Heart left ventricle (tissue), 16 donors: Measurements from ENCODE around the gene OMG. TPM values are rescaled to one million over a fixed set of nuclear protein-coding genes. Genes with fewer than 3 reads are reported as not detected.

ENCODE experiments used
- ATAC-seq, 4 donors: fragments of 200-7000 bp; cut with Tn5 transposase; one replicate each; pipeline ENCODE4 v1.9.1; 2020 to 2022; ENCODE audit warnings: moderate library complexity in 4 of 4, mild to moderate bottlenecking in 3 of 4, moderate number of reproducible peaks in 1 of 4
- DNase-seq, 5 donors: peaks; one replicate each; pipeline ENCODE4 v3.0.0-alpha.2; 2020
- H3K27ac ChIP-seq, 12 donors: fragments of 200-600 bp; sonication (generic) in 4 of 12; one replicate each; pipeline versions ENCODE4 v1.5.0 to v1.8.0; 2016 to 2022; ENCODE audit warnings: mild to moderate bottlenecking in 2 of 12
- H3K27me3 ChIP-seq, 9 donors: fragments of 200-600 bp; sonication (generic) in 2 of 9; one replicate each; pipeline versions ENCODE4 v1.5.1 to v1.8.0; 2016 to 2022; ENCODE audit warnings: mild to moderate bottlenecking in 3 of 9
- H3K36me3 ChIP-seq, 9 donors: fragments of 200-600 bp; sonication (generic) in 2 of 9; one replicate each; pipeline versions ENCODE4 v1.5.0 to v1.8.0; 2018 to 2022; ENCODE audit warnings: mild to moderate bottlenecking in 2 of 9
- H3K4me1 ChIP-seq, 12 donors: fragments of 200-600 bp; sonication (generic) in 4 of 12; one replicate each; pipeline versions ENCODE4 v1.5.0 to v1.8.0; 2016 to 2022; ENCODE audit warnings: mild to moderate bottlenecking in 3 of 12
- H3K4me3 ChIP-seq, 12 donors: fragments of 200-600 bp; sonication (generic) in 4 of 12; one replicate each; pipeline versions ENCODE4 v1.5.0 to v1.8.0; 2017 to 2022; ENCODE audit warnings: mild to moderate bottlenecking in 9 of 12, moderate library complexity in 4 of 12
- H3K9me3 ChIP-seq, 12 donors: fragments of 200-600 bp; sonication (generic) in 4 of 12; one replicate each; pipeline versions ENCODE4 v1.5.0 to v1.8.0; 2016 to 2022; ENCODE audit warnings: mild to moderate bottlenecking in 1 of 12
- CTCF ChIP-seq, 12 donors: fragments of 200-600 bp; sonication (generic) in 4 of 12; IDR thresholded peaks; one replicate each; pipeline versions ENCODE4 v1.5.0 to v1.8.0; 2018 to 2022; ENCODE audit warnings: antibody characterized with exemption in 12 of 12, mild to moderate bottlenecking in 5 of 12
- POLR2A ChIP-seq, 2 donors: fragments of 450-650 bp; IDR thresholded peaks; one replicate each; pipeline ENCODE4 v1.6.1; 2017; ENCODE audit warnings: antibody characterized with exemption in 2 of 2, mild to moderate bottlenecking in 2 of 2, moderate library complexity in 2 of 2
- WGBS, 4 donors: extraction: QIAGEN DNeasy Blood & Tissue Kit in 2 of 4; methylation state at CpG; one replicate each; pipeline versions ENCODE4 v1.1.5 to v1.1.7; 2013 to 2018; 5-methylcytosine and 5-hydroxymethylcytosine counted together
- intact Hi-C, 10 donors: fragments of 100-400 bp; cut with DNase I; formaldehyde crosslinking; loops; one replicate each; pipeline versions ENCODE4 v1.11.1 to v1.14.2; 2022
- polyA plus RNA-seq, 2 donors: library from polyadenylated mRNA; stranded (reverse); fragments of 200-250 nt; gene quantifications; one replicate each; pipeline ENCODE4 v1.2.3, GENCODE V29; 2013
- total RNA-seq, 9 donors: library from RNA; depleted of rRNA in 2 of 9; stranded (reverse); fragments of >200 nt in 2 of 9; fragmentation: NEBNext Ultra II Directional in 3 of 9; extraction: Animal tissue kit (Norgen Biotek cat#: 25700) in 3 of 9; gene quantifications; one replicate each; pipeline versions ENCODE4 v1.1.0 to v1.2.4, GENCODE V29; 2016 to 2023
- donor health status: ischemic (EF 13 %, LVEDD 7.1; RV severe dilation, severe dysfunction).
- donor health status: healthy with polysubstance abuse.
- donor health status: DM: no; HTN: yes; CAD: no.
- donor health status: DM: no; HTN: no; CAD: no.
- donor health status: ischemic (EF 25% LVEDD 6.9; RV normal size, moderate dysfunction).
- donor health status: ischemic (EF 25% LVEDD 5.7; RV mildly dilated, moderate dysfunction).
- donor health status: healthy.
- donor health status: DM: yes; HTN: yes; CAD: no.
- donor health status: ischemic (EF 35%, LVEDD 5.7; RV mildly dilated, moderate dysfunction).
- donor health status: nonischemic (EF 11% LVEDD 7.7; RV severe dilation, severe dysfunction).
- donor health status: DM: yes; HTN: yes; CAD: no.
- donor health status: PGD.
- donor health status: ischemic (EF 29% LVEDD 5.4; RV normal size, mild dysfunction).
- donor health status: nonischemic (EF 23%, LVEDD 6.1; RV moderate dilation, normal function).

OMG gene
- total and polyA plus RNA-seq, 11 donors = 0.14 to 2.2 (median 0.56) TPM; not detected in 6

- 78 to 82% (median 80%) methylated on average over 5 of the region's 5 CpGs for WGBS, 4 donors
- ATAC-seq (no peak), DNase-seq (no peak)
- Histone ChIP-seq H3K4me3 (peak overlapping the region in 10 of 12 donors; percentile 1 to 60 (median 30)), H3K4me1 (peaks cover 0 to 59% (median 6%) of the 10 kb centered on the region in 12 donors), H3K27ac (peak overlapping the region; percentile 15 to 86 (median 60)), H3K27me3 (no peaks in the 10 kb centered on the region), H3K9me3 (no peaks in the 10 kb centered on the region), H3K36me3 (peaks cover 0 to 7% (median 0%) of the 10 kb centered on the region in 9 donors)
- TF ChIP-seq CTCF (IDR thresholded peaks at IDR 0.05) = no peak
- TF ChIP-seq POLR2A (IDR thresholded peaks at IDR 0.05) = no peak
- intact Hi-C loops = no loop called here
Observed at GRCh38 chr17:31318851-31319661, 22.0 kb upstream of the OMG start.

GRCh38 chr17:31318298-31318801 is 21.3 kb upstream of the OMG start:
- Histone ChIP-seq H3K4me3 (peak overlapping the region in 9 of 12 donors; percentile 1 to 60 (median 30)), H3K4me1 (peaks cover 0 to 59% (median 6%) of the 10 kb centered on the region in 12 donors), H3K27ac (peak overlapping the region; percentile 15 to 86 (median 60)), H3K36me3 (peaks cover 0 to 7% (median 0%) of the 10 kb centered on the region in 9 donors), H3K9me3 (no peaks in the 10 kb centered on the region), H3K27me3 (no peaks in the 10 kb centered on the region)
- WGBS, 4 donors = 48 to 63% (median 59%) methylated on average over 8 of the region's 8 CpGs
- ATAC-seq = peak; percentile 83 to 93 (median 90)
- DNase-seq = peak in 4 of 5 donors; percentile 41 to 74 (median 54)
- intact Hi-C loops = no loop called here
- no peak for TF ChIP-seq POLR2A (IDR thresholded peaks at IDR 0.05)
- TF ChIP-seq CTCF (IDR thresholded peaks at IDR 0.05) = no peak

GRCh38 chr17:31314782-31315100 is 17.7 kb upstream of the OMG start:
- Histone ChIP-seq H3K27ac (peak overlapping the region in 1 of 12 donors; percentile 88), H3K4me1 (peaks cover 0 to 46% (median 6%) of the 10 kb centered on the region in 12 donors), H3K9me3 (no peaks in the 10 kb centered on the region), H3K27me3 (no peaks in the 10 kb centered on the region), H3K4me3 (peak overlapping the region in 1 of 12 donors; percentile 61), H3K36me3 (peaks cover 0 to 7% (median 0%) of the 10 kb centered on the region in 9 donors)
- 93 to 97% (median 94%) methylated on average over 3 of the region's 3 CpGs for WGBS, 4 donors
- no peak for DNase-seq
- intact Hi-C loops = no loop called here
- TF ChIP-seq POLR2A (IDR thresholded peaks at IDR 0.05) = no peak
- no peak for TF ChIP-seq CTCF (IDR thresholded peaks at IDR 0.05)
- no peak for ATAC-seq
